AG04450 (cell line): Measurements from ENCODE around the gene ESRRG. TPM values are rescaled to one million over a fixed set of nuclear protein-coding genes. Genes with fewer than 3 reads are reported as not detected.

Experiments used
- CTCF ChIA-PET: fragments of 300-600, 350-600 bp; formaldehyde crosslinking; extraction: SDS; loops from one replicate; lab custom pipeline; 2022; ENCODE audit warnings: antibody characterized with exemption, inconsistent platforms; lab: Charles Lee
- POLR2A ChIA-PET: fragments of 350-600 bp; formaldehyde crosslinking; extraction: SDS; loops from one replicate; lab custom pipeline; 2021; ENCODE audit warnings: antibody characterized with exemption, inconsistent platforms; lab: Yijun Ruan, JAX
- DNase-seq: peaks from one replicate; pipeline ENCODE4 v3.0.0-alpha.2; 2011; ENCODE audit warnings: low read depth, low spot score
- H3K27ac ChIP-seq: one replicate; pipeline ENCODE4 v1.5.1; 2012; ENCODE audit warnings: low read depth, low read length, control low read depth
- H3K27me3 ChIP-seq: one replicate; pipeline ENCODE4 v1.6.0; 2012; ENCODE audit warnings: low read length; ENCODE audit not compliant: control insufficient read depth, insufficient read depth
- H3K4me3 ChIP-seq: 2 replicates; pipeline ENCODE4 v1.5.1; 2011; ENCODE audit warnings: mild to moderate bottlenecking, low read depth, low read length, control low read depth
- H3K9me3 ChIP-seq: 2 replicates; pipeline ENCODE4 v1.5.1; 2012; ENCODE audit warnings: low read length; ENCODE audit not compliant: control insufficient read depth, insufficient read depth
- polyA plus RNA-seq: library from polyadenylated mRNA; depleted of rRNA; stranded (reverse); fragments of >200 nt; gene quantifications from 2 replicates; pipeline ENCODE4 v1.2.3, GENCODE V29; 2011
- TF ChIP-seq, protein P1 (sequence below): IDR thresholded peaks from 2 replicates; pipeline ENCODE4 v1.5.1; 2011; ENCODE audit warnings: low read depth, low read length, control low read depth, inconsistent platforms

The ESRRG gene
- polyA plus RNA-seq, 1 experiment, result 0.22 TPM

- CTCF ChIA-PET, result no interaction called here
- no peaks in the 10 kb centered on the region for H3K27me3 ChIP-seq
- no peaks in the 10 kb centered on the region for H3K9me3 ChIP-seq
- TF ChIP-seq, protein P1, sequence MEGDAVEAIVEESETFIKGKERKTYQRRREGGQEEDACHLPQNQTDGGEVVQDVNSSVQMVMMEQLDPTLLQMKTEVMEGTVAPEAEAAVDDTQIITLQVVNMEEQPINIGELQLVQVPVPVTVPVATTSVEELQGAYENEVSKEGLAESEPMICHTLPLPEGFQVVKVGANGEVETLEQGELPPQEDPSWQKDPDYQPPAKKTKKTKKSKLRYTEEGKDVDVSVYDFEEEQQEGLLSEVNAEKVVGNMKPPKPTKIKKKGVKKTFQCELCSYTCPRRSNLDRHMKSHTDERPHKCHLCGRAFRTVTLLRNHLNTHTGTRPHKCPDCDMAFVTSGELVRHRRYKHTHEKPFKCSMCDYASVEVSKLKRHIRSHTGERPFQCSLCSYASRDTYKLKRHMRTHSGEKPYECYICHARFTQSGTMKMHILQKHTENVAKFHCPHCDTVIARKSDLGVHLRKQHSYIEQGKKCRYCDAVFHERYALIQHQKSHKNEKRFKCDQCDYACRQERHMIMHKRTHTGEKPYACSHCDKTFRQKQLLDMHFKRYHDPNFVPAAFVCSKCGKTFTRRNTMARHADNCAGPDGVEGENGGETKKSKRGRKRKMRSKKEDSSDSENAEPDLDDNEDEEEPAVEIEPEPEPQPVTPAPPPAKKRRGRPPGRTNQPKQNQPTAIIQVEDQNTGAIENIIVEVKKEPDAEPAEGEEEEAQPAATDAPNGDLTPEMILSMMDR, result no peak
- no peak overlapping the region for H3K4me3 ChIP-seq
- no peak for DNase-seq
- H3K27ac ChIP-seq, result no peak overlapping the region
- POLR2A ChIA-PET, result no interaction called here
Observed at GRCh38 chr1:216700779-216701178, 22.4 kb downstream of the ESRRG start.

GRCh38 chr1:216691710-216692109 lies 31.5 kb downstream of the ESRRG start:
- Histone ChIP-seq H3K27ac (no peak overlapping the region), H3K27me3 (no peaks in the 10 kb centered on the region), H3K4me3 (no peak overlapping the region), H3K9me3 (no peaks in the 10 kb centered on the region)
- ChIA-PET CTCF (interaction anchor here (1.2 to 1.4 kb wide), 2 partner anchors 58 to 969 kb away, joined by 3 read pairs; no protein-coding TSS in a partner anchor), POLR2A (no interaction called here)
- DNase-seq, result no peak
- TF ChIP-seq, protein P1, result no peak

- POLR2A ChIA-PET, result no interaction called here
Observed at GRCh38 chr1:216690603-216691002, 32.6 kb downstream of the ESRRG start.

DNA sequence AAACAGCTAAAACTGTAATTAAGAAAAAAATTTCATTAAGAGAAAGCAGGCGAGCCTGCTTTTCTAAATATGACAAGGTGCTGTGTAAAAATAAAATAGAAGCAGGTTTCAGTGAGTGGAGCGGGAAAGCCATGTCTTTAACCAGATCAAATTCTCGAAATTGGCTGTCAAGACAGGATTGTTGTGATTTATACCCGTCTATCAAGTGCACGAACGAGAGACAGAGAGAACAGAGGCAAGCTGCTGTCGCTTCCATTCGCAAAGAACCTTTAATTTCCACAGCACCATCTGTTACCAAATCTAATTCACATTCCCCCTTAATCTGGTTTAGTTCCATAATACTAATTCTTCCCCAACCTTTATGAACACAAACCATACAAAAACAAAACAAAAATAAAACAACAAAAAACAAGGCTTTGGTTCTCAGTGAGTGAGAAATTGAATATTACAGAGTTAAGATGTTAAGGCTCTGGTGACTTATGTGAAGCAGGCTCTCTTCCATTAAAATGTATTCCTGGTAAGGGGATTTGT lies 35.0 kb downstream of the ESRRG start:
- Histone ChIP-seq H3K9me3 (no peaks in the 10 kb centered on the region), H3K27ac (no peak overlapping the region), H3K4me3 (no peak overlapping the region), H3K27me3 (no peaks in the 10 kb centered on the region)
- DNase-seq, result no peak
- POLR2A ChIA-PET, result no interaction called here
- TF ChIP-seq, protein P1, result no peak
- CTCF ChIA-PET, result no interaction called here

More at GRCh38 chr1:216690603-216691002, 32.6 kb downstream of the ESRRG start:
- CTCF ChIA-PET, result interaction anchor here (1.2 to 1.4 kb wide), 2 partner anchors 59 to 970 kb away, joined by 3 read pairs; no protein-coding TSS in a partner anchor
- Histone ChIP-seq H3K27ac (no peak overlapping the region), H3K27me3 (no peaks in the 10 kb centered on the region), H3K4me3 (no peak overlapping the region), H3K9me3 (no peaks in the 10 kb centered on the region)
- TF ChIP-seq, protein P1, result no peak
- no peak for DNase-seq

DNA sequence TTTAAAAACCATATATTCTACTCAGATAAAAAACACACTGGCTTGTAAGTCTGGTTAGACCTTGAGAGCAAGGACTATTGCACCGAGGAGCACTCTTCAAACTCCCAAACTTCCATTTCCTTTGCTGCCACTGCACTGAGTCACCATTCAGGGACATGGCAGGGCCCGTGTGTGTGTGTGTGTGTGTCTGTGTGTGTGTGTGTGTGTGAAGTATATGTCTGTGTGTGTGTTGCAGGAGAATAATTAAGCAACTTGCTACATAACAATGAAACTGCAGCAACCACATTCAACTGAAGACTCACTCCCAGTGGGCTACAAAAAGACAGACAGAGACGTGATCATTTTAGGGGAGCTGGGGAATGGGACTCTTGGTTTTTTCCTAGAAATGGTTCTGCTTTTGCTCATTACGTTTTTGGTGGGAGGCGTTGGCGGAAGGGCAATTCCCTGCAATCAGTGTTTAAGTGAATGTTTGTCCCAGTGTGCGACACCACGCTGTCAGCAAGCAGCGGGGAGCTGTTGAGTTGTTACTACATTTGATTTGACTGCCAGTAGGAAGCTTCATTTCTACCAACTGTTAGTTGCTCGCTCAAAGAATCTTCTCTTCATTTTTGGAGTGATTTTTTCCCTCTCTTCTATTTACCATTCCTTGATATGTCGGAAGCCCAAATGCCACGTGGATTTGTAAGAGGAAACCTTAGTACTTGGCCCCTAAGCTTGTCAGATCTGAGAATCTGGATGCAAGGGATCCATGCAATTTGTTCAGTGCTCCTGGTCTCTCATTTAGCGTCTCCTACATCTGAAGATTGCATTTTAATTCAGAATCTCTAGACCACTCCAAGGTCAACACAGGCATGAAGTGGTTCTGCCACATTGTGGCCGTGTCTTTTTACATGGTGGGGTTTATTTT lies 36.1 kb downstream of the ESRRG start:
- Histone ChIP-seq H3K4me3 (no peak overlapping the region), H3K27ac (no peak overlapping the region), H3K27me3 (no peaks in the 10 kb centered on the region), H3K9me3 (no peaks in the 10 kb centered on the region)
- POLR2A ChIA-PET, result no interaction called here
- DNase-seq, result no peak
- TF ChIP-seq, protein P1, result no peak
- CTCF ChIA-PET, result no interaction called here
